Mesenchymal stem cell (in vitro differentiated cells and primary cell): Measurements from ENCODE around the gene SCARB1.

Source experiments
- DNase-seq: peaks from one replicate; pipeline ENCODE4 v3.0.0-alpha.2; 2013
- H2AFZ ChIP-seq: one replicate; pipeline ENCODE4 v1.6.1; 2013; ENCODE audit warnings: low read depth, mild to moderate bottlenecking, control low read depth, inconsistent platforms, low read length, moderate library complexity
- H2AK5ac ChIP-seq: 2 replicates; pipeline ENCODE4 v1.6.1; 2013; ENCODE audit warnings: low read length, moderate library complexity, mild to moderate bottlenecking, inconsistent platforms; ENCODE audit not compliant: severe bottlenecking
- H2BK120ac ChIP-seq: one replicate; pipeline ENCODE4 v1.6.1; 2013; ENCODE audit warnings: low read depth, mild to moderate bottlenecking, inconsistent platforms, low read length, moderate library complexity
- H2BK12ac ChIP-seq, 2 experiments: one replicate each; pipeline ENCODE4 v1.6.1; 2013; ENCODE audit warnings: inconsistent platforms in 2 of 2, low read length in 2 of 2, mild to moderate bottlenecking in 2 of 2, moderate library complexity in 2 of 2, control low read depth in 1 of 2
- H2BK15ac ChIP-seq: one replicate; pipeline ENCODE4 v1.6.1; 2013; ENCODE audit warnings: mild to moderate bottlenecking, low read depth, inconsistent platforms; ENCODE audit not compliant: poor library complexity, severe bottlenecking
- H2BK5ac ChIP-seq: 2 replicates; pipeline ENCODE4 v1.6.1; 2013; ENCODE audit warnings: low read depth, mild to moderate bottlenecking, low read length, control low read depth, inconsistent platforms; ENCODE audit not compliant: poor library complexity, severe bottlenecking
- H3K14ac ChIP-seq, 2 experiments: one replicate each; pipeline ENCODE4 v1.6.1; 2013; ENCODE audit warnings: inconsistent platforms in 2 of 2, low read length in 2 of 2, control low read depth in 1 of 2, mild to moderate bottlenecking in 1 of 2, moderate library complexity in 1 of 2
- H3K18ac ChIP-seq, 2 experiments: one replicate each; pipeline ENCODE4 v1.6.1; 2013; ENCODE audit warnings: inconsistent platforms in 2 of 2, low read length in 2 of 2, control low read depth in 1 of 2, low read depth in 1 of 2, mild to moderate bottlenecking in 1 of 2
- H3K23ac ChIP-seq, 2 experiments: one replicate each; pipeline ENCODE4 v1.6.1; 2013; ENCODE audit warnings: inconsistent platforms in 2 of 2, low read length in 2 of 2, mild to moderate bottlenecking in 2 of 2, moderate library complexity in 2 of 2, control low read depth in 1 of 2
- H3K27ac ChIP-seq: 2 replicates; pipeline ENCODE4 v1.5.1; 2013; ENCODE audit warnings: mild to moderate bottlenecking, moderate library complexity, low read length, control low read depth, inconsistent platforms; ENCODE audit not compliant: poor library complexity, severe bottlenecking
- H3K27me3 ChIP-seq, 2 experiments: 2 replicates each; pipeline versions ENCODE4 v1.6.1 to v1.7.0; 2013; ENCODE audit warnings: low read length in 2 of 2, mild to moderate bottlenecking in 2 of 2, moderate library complexity in 2 of 2, control low read depth in 1 of 2, inconsistent platforms in 1 of 2; ENCODE audit not compliant: control insufficient read depth in 1 of 2, insufficient read depth in 1 of 2
- H3K36me3 ChIP-seq, 2 experiments: 2 replicates each; pipeline versions ENCODE4 v1.6.1 to v1.7.0; 2013; ENCODE audit warnings: low read length in 2 of 2, control low read depth in 1 of 2, inconsistent platforms in 1 of 2, low read depth in 1 of 2, mild to moderate bottlenecking in 1 of 2; ENCODE audit not compliant: insufficient read depth in 2 of 2, control insufficient read depth in 1 of 2
- H3K4ac ChIP-seq, 2 experiments: one replicate each; pipeline ENCODE4 v1.6.1; 2013; ENCODE audit warnings: inconsistent platforms in 2 of 2, low read length in 2 of 2, mild to moderate bottlenecking in 2 of 2, moderate library complexity in 2 of 2, control low read depth in 1 of 2, low read depth in 1 of 2
- H3K4me1 ChIP-seq: 2 replicates; pipeline ENCODE4 v1.6.1; 2013; ENCODE audit warnings: low read depth, low read length, control low read depth; ENCODE audit not compliant: control insufficient read depth, insufficient read depth
- H3K4me2 ChIP-seq: 2 replicates; pipeline ENCODE4 v1.6.1; 2013; ENCODE audit warnings: low read length, mild to moderate bottlenecking, inconsistent platforms; ENCODE audit not compliant: poor library complexity, severe bottlenecking
- H3K4me3 ChIP-seq, 2 experiments: 2 replicates each; pipeline versions ENCODE4 v1.5.1 to v1.7.0; 2013; ENCODE audit warnings: low read length in 2 of 2, mild to moderate bottlenecking in 2 of 2, control low read depth in 1 of 2, low read depth in 1 of 2; ENCODE audit not compliant: insufficient read depth in 1 of 2
- H3K79me1 ChIP-seq: replicated peaks from 2 replicates; pipeline ENCODE4 v1.6.1; 2013; ENCODE audit warnings: mild to moderate bottlenecking, control low read depth, low read length, inconsistent platforms; ENCODE audit not compliant: poor library complexity, severe bottlenecking
- H3K9ac ChIP-seq: 2 replicates; pipeline ENCODE4 v1.7.0; 2013; ENCODE audit warnings: mild to moderate bottlenecking, low read length, moderate library complexity
- H3K9me3 ChIP-seq: 2 replicates; pipeline ENCODE4 v1.7.0; 2013; ENCODE audit warnings: mild to moderate bottlenecking, low read length; ENCODE audit not compliant: control insufficient read depth
- H4K8ac ChIP-seq: one replicate; pipeline ENCODE4 v1.6.1; 2013; ENCODE audit warnings: inconsistent platforms, mild to moderate bottlenecking, low read length, moderate library complexity
- H4K91ac ChIP-seq: one replicate; pipeline ENCODE4 v1.6.1; 2013; ENCODE audit warnings: mild to moderate bottlenecking, low read length, inconsistent platforms
- WGBS: methylation state at CpG from one replicate; pipeline ENCODE4 v1.1.7; 2013; ENCODE audit warnings: mixed read lengths; 5-methylcytosine and 5-hydroxymethylcytosine counted together

Gene SCARB1

GRCh38 chr12:124738636-124739467 is 124.8 kb downstream of the SCARB1 start:
- H2AK5ac ChIP-seq = peak overlapping the region; percentile 77
- no peak overlapping the region for H2BK5ac ChIP-seq
- no peak overlapping the region for H3K4me3 ChIP-seq
- peak overlapping the region; percentile 59 for H4K8ac ChIP-seq
- WGBS = 77% methylated on average over 34 of the region's 34 CpGs
- peak overlapping the region in 1 of 2 experiments; percentile 57 for H3K23ac ChIP-seq
- peaks cover 7% of the 10 kb centered on the region for H3K9me3 ChIP-seq
- no peak overlapping the region for H4K91ac ChIP-seq
- peak overlapping the region; percentile 49 for H3K27ac ChIP-seq
- peak overlapping the region; percentile 49 for H3K4me2 ChIP-seq
- H3K4me1 ChIP-seq = peaks cover 54% of the 10 kb centered on the region
- H3K18ac ChIP-seq = peak overlapping the region; percentile 55 to 72
- peak; percentile 59 for DNase-seq
- peak overlapping the region; percentile 13 for H2BK120ac ChIP-seq
- H3K9ac ChIP-seq = no peak overlapping the region
- peak overlapping the region in 1 of 2 experiments; percentile 76 for H2BK12ac ChIP-seq
- H3K27me3 ChIP-seq = no peaks in the 10 kb centered on the region
- H3K36me3 ChIP-seq = no peaks in the 10 kb centered on the region
- no peak overlapping the region for H2BK15ac ChIP-seq
- no peak overlapping the region for H2AFZ ChIP-seq
- H3K4ac ChIP-seq = peak overlapping the region in 1 of 2 experiments; percentile 43
- H3K14ac ChIP-seq = peak overlapping the region in 1 of 2 experiments; percentile 53
- no peaks in the 10 kb centered on the region for H3K79me1 ChIP-seq

DNA sequence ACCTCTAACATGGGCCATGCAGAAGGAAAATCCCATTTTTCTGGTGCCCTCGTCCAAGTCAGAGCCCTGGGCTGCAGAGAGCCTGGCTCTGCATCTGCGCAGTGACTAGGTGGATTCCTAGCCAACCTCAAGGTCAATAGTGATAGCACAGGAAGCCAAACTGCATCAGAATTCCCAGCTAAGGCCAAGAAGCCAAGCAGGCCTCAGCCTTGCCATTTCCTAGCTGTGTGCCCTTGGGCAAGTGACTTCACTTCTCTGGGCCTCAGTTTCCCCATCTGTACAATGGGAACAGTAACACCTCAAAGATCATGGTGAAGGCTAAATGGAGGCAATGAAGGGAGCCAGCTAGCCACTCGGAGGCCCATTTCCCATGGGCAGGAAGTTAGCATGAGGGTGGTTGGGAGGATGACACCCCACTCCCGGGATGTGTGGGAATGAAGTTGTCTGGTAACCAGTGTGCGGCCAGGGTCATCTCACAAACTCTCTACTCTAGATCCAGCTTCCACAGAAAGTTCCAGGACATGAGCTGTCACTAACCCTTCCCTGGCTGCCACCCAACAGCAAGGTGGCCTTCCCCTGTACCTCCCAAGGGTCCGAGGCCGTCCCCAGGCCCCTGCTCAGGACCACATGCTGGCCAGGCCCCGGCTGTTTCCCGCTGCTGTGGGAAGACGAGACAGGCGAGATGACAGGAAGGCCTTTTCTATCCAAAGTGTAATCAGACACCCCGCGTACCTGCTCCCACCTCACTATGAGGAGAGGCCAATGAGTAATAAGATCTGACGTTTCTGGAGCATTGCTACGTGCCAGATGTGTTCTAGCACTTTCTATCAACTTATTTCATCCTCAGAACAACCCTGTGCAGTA is 125.7 kb downstream of the SCARB1 start:
- no peak overlapping the region for H2AFZ ChIP-seq
- no peak overlapping the region for H3K9ac ChIP-seq
- H2BK5ac ChIP-seq = peak overlapping the region; percentile 15
- no peaks in the 10 kb centered on the region for H3K36me3 ChIP-seq
- no peak overlapping the region for H3K14ac ChIP-seq
- H3K18ac ChIP-seq = peak overlapping the region; percentile 37 to 85
- no peak overlapping the region for H2BK120ac ChIP-seq
- peak overlapping the region in 1 of 2 experiments; percentile 14 for H3K4ac ChIP-seq
- H3K4me3 ChIP-seq = no peak overlapping the region
- no peaks in the 10 kb centered on the region for H3K27me3 ChIP-seq
- peaks cover 7% of the 10 kb centered on the region for H3K9me3 ChIP-seq
- no peaks in the 10 kb centered on the region for H3K79me1 ChIP-seq
- peaks cover 57% of the 10 kb centered on the region for H3K4me1 ChIP-seq
- H4K91ac ChIP-seq = peak overlapping the region; percentile 43
- peak overlapping the region; percentile 26 for H2BK15ac ChIP-seq
- no peak for DNase-seq
- peak overlapping the region; percentile 54 for H2AK5ac ChIP-seq
- H3K4me2 ChIP-seq = no peak overlapping the region
- peak overlapping the region; percentile 58 for H3K27ac ChIP-seq
- no peak overlapping the region for H3K23ac ChIP-seq
- H2BK12ac ChIP-seq = peak overlapping the region; percentile 75 to 76
- WGBS = 84% methylated on average over 15 of the region's 15 CpGs
- H4K8ac ChIP-seq = no peak overlapping the region

- peak overlapping the region; percentile 94 for H4K8ac ChIP-seq
These were observed 126.6 kb downstream of the SCARB1 start for GRCh38 chr12:124737040-124737419.

More at GRCh38 chr12:124737040-124737419, 126.6 kb downstream of the SCARB1 start:
- DNase-seq = peak; percentile 40
- Histone ChIP-seq H2AFZ (no peak overlapping the region), H2BK5ac (no peak overlapping the region), H3K18ac (peak overlapping the region; percentile 7 to 37), H3K9ac (no peak overlapping the region), H2AK5ac (peak overlapping the region; percentile 54), H3K9me3 (peaks cover 8% of the 10 kb centered on the region), H2BK120ac (peak overlapping the region; percentile 50), H3K14ac (no peak overlapping the region), H2BK15ac (peak overlapping the region; percentile 79), H3K27me3 (no peaks in the 10 kb centered on the region), H3K23ac (no peak overlapping the region), H3K36me3 (no peaks in the 10 kb centered on the region), H3K4me1 (peaks cover 65% of the 10 kb centered on the region), H3K4me2 (no peak overlapping the region), H4K91ac (no peak overlapping the region), H3K79me1 (no peaks in the 10 kb centered on the region), H3K27ac (peak overlapping the region; percentile 58), H3K4me3 (no peak overlapping the region), H3K4ac (no peak overlapping the region), H2BK12ac (peak overlapping the region in 1 of 2 experiments; percentile 75)
- WGBS = 52% methylated on average over 8 of the region's 8 CpGs
